NCI-H2171 treated with DMSO at 0.1 percent for 48 hours (cell line): ENCODE data around the gene CILP2.

ENCODE experiments used
- DNase-seq: peaks from one replicate; lab custom pipeline; 2025; lab: John Stamatoyannopoulos, UW

CILP2 gene

DNA sequence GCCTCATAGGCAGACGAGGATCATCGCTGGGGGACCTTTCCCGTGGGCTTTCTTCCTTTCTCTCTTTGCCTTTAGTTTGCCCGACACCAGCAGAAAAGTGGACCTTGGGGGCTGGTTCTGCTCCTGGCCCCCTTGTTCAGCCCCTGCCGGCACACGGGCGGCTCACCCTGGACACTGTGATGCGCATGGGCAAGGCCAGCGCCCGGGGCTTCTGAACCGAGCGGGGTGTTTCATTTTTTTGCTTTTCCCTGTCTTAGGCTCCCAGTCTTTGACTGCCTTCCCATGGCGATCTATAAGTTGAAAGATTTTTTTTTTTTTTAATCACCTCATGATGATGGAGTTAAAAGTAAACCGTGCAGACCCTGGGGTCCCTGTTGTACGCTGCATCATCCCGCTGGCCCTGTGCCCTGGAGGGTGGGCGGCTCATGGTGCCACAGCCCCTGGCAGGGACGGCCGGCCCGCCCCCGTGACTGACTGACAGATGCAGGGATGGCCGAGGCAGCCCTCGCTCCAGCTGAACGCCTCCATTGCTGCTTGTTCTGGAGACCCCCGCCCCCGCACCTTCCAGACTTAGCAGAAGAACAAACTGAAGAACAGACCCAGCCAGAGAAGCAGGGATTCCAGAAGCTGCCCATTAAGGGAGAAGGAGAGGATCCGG is 32.3 kb upstream of the CILP2 start:
- DNase-seq = no peak

DNA sequence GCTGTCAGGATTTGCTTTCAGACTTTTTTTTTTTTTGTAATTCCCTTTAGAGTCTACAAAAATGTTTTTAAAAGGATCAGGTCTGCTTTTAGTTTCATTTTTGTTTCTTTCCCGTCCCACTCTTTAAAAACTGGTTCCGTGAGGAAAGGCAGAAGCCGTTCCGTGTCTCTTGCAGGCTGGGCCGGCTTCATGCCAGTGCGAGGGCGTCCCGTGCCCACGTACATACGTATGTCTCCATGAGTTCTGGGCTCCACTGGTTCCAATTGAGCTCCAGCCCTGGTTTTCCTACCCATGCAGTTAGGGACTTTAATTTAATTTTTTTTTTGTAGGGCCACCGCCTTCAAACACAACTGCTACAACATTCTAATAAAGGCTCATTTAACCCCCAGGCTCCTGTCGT is 31.5 kb upstream of the CILP2 start:
- no peak for DNase-seq

- DNase-seq = no peak
Measured at GRCh38 chr19:19507354-19507753, 30.7 kb upstream of the CILP2 start.

- no peak for DNase-seq
Measured at GRCh38 chr19:19508217-19508616, 29.8 kb upstream of the CILP2 start.

- peak; percentile 8 for DNase-seq
Measured at GRCh38 chr19:19510432-19510831, 27.6 kb upstream of the CILP2 start.

GRCh38 chr19:19513682-19514081 is 24.4 kb upstream of the CILP2 start:
- DNase-seq = no peak

DNA sequence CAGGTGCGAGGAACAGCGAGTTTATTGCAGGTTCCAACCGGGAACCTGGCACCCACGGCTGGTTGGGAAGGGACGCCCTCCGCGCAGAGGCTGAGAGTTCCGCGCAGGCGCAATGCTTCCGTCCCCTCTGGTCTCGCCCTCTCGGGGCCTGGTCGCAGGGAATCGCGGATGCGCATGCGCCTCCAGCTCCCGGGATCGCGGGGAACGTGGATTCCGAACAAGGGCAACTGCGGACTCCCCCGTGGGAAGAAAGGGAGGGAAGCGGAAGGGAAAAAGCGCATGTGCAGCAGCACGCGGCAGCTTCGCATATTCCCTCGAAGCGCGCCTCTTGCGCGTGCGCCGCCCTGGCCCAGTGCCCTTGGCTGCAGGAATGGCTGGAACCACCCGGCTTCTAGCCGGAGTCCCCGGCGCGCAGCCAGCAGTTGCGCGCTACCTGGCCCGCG is 23.8 kb upstream of the CILP2 start:
- no peak for DNase-seq

DNA sequence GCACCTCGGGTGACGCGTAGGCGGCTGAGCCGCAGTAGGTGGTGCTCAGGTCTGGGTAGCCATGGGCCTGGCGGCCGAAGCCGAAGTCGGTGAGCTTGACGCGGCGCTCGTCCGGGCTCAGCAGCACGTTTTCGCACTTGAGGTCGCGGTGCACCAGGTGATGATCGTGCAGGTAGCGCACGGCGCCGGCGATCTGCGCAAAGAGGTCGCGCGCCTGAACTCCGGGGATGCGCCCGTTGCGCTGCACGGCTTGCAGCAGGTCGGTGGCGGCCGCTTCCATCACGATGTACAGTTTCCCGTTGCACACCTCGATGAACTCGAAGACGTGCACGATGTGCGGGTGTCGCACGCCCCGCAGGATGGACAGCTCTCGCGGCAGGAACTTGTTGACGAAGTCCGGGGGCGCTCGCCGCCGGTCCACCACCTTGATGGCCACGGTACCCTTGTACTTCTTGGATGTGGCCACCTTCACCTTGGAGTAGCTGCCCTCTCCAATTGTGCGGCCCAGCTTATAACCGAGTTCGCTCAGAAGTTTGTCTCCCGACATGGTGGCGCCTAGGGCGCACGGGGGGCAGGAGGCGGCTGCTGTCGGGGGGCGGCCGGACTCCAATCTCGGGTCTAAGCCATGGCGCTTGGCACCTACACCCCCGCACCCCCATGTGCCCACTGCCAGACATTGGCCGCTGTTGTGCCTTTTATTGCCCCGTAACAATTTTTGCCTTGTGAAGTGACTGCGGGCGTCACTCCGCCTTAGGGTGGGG is 23.0 kb upstream of the CILP2 start, which contains the start of gene TSSK6:
Gene TSSK6, minus strand, starts transcription at position 668 of the 761 bp plus-strand sequence. Its CDS starts 121 bp downstream, at position 547.
- no peak for DNase-seq

GRCh38 chr19:19515642-19516519 is 22.2 kb upstream of the CILP2 start, which contains the start of gene NDUFA13:
Gene NDUFA13, plus strand, starts transcription at chr19:19516225. Its CDS starts 14 bp downstream, at chr19:19516239.
- DNase-seq = peak; percentile 85

DNA sequence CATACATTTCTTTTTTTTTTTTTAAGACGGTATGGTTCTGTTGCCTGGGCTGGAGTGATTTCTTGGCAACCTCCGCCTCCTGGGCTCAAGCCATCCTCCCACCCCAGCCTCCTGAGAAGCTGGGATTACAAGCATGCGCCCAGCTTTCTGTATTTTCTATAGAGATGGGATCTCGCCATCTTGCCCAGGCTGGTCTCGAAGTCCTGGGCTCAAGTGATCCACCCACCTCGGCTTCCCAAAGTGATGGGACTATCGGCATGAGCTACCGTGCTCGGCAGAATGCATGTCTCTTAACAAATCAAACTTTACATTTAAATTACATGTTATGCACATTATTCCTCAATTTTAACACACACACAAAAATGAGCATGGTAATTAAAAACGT is 20.8 kb upstream of the CILP2 start:
- DNase-seq = no peak

DNA sequence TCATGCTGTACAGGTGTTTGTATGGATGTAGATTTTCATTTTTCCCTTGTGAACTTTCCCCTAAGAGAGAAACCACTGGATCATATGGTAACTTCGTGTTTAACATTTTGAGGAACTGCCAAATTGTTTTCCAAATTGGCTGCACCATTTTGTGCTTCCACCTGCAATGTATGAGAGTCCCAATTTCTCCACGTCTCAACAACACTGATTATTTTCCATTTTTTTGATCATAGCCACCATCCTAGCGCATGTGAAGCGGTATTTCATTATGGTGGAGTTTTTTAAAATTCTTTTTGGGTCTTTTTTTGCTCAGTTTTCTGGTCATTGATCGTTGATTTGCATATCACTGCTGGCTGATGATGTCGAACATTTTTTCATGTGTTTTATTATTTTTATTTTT is 17.1 kb upstream of the CILP2 start:
- no peak for DNase-seq

DNA sequence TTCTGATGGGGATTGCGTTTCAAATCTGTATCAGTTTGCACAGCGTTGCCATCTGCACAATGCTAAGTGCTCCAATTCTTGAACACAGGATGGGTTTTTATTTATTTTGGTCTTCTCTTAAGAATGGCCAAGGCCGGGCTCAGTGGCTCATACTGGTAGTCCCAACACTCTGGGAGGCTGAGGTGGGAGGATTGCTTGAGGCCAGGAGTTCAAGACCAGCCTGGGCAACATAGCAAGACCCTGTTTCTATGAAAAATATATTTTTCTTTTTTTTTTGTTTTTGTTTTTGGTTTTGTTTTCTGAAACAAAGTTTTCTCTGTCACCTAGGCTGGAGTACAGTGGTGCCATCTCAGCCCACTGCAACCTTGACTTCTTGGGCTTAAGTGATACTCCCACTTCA is 14.9 kb upstream of the CILP2 start:
- no peak for DNase-seq

GRCh38 chr19:19524053-19524452 is 14.0 kb upstream of the CILP2 start:
- DNase-seq = no peak

DNA sequence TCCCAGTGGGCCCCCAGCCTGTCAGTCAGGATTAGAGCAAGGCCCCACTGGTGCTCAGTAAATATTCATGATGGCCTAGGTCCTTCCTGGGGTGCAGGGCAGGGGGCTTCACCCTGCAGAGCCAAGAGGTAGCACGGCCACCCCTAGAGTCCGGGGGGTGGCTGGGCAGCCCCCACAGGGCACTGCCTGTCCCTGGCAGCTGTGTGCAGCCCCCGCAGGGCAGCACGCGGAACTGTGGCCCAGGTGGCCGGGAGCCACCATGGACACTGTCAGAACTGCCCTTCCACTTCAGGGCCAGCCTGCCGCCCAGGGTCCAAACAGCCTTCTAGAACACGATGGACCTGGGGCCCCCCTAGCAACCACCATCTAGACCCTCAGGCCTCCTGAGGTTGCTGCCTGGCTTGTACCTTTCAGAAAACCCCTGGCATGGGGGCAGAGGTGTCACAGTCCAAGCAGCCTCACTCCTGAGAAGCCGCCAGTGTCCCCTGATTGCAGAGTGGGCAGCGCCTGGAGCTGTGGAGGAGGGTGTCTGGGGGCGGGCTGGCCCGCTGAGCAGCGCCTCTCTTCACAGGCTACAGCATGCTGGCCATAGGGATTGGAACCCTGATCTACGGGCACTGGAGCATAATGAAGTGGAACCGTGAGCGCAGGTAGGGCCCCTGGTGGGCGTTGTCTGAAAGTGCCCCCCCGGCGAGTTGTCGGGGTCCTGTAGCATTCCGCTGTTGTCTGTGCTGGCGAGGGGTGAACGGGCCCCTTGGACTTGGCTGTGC is 12.3 kb upstream of the CILP2 start:
- no peak for DNase-seq

DNA sequence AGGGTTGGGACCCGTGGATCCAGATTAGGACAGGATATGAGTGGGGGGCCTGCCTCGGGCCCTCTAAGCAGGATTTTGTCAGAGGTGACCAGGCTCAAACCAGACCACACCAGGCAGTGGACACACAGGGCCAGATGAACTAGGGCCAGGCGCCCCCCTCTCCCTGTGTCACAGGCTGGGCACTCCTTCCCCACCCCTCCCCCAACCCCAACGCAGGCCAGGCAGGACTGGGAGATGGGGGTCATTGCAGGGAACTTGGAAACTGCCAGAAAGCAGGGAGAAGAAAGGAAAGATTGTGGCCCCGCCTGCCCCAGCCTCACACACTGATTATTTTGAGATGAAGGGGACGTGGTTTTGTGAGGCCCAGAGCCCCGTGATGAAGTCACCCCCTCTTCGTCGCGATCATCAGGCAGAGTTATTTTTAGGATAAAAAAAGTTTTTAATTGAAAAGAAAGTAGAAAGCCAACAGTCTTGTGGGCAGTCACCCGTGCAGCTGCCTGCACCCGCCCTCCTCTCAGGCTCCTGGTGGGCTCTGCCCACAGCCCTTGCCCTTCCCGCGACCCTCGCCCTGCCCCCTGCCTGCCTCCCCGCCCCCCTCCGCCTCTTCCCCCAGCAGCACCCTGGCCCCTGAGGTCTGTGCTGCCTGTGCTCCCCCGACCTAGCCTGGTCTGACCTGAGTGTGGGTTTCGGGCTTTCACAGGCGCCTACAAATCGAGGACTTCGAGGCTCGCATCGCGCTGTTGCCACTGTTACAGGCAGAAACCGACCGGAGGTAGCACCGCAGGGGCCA is 11.3 kb upstream of the CILP2 start:
- no peak for DNase-seq

DNA sequence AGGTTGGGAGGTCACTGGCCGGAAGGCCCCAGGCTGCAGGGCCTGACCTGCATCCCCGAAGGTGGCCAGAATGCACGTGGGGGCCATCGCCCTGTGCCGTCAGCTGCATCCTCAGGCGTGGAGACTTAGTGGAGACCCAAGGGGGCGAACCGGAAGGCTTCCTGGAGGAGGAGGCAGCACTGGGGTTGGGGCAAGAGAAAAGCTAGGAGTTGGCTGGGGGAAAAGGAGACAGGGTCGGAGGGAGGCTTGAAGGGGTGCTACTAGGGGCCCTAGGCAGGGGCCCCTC is 10.8 kb upstream of the CILP2 start:
- no peak for DNase-seq

DNA sequence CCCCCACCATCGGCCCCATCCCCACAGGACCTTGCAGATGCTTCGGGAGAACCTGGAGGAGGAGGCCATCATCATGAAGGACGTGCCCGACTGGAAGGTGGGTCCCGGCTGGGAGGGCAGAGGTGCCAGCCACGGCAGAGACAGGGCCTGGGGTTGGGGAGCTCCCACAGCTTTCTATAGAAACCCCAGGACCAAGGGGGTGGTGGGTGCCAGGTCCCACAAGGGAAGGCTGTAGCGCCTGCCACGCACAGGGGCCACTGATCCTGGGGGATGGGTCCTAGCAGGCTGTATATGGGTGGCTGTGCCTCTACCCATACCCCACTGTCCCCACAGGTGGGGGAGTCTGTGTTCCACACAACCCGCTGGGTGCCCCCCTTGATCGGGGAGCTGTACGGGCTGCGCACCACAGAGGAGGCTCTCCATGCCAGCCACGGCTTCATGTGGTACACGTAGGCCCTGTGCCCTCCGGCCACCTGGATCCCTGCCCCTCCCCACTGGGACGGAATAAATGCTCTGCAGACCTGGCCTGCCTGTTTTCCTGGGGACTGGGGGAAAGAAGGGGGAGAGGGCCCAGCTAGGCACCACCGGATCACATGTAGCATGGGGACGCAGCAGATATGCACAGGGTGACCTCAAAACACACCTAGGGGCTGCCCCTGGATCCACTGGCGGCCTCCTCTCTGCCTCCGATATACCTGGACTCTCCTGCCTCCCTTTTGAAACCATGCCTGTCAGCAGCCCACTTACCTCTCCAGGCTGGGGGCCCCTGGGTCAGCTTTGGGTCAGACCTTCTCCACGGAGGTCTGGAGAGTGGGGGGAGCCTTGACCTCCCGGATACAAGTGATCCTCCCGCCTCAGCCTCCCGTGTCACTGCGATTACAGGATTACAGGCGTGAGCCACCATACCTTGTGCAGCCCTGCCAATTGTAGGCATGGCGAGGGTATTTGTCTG is 10.1 kb upstream of the CILP2 start:
- no peak for DNase-seq

DNA sequence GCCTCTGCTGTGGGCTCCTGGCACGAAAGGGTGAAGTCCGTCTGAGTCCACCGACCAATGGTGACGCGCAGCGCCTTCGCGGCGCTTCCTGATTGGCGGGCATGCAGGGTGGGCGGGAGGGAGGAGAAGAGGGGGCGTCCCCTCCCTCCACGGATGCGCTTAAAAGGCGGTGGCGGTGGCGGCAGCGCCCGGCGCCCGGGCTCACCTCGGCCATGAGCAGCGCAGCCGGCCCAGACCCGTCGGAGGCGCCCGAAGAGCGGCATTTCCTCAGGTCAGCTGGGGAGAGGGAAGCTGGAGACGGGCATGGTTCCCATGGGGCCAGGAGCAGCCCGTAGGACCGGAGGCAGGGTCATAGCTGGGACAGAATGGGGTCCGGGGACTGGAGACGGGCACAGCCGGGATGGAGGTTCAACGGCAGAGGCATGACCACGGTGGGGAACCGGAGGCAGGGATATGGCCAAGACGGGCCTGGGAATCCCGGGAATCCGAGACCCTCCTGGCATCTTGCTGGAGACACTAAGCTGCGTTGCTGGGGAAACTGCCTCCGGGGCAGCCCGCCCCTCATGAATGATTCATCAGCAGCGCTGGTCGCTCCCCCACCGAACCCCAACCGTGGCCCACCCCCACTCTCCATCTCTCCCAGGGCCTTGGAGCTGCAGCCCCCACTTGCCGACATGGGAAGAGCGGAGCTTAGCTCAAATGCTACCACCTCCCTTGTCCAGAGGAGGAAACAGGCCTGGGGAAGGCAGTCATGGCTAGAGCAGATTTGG is 9.2 kb upstream of the CILP2 start, which contains the start of gene YJEFN3:
Gene YJEFN3, plus strand, starts transcription at position 191 of the 770 bp plus-strand sequence. Its CDS starts 22 bp downstream, at position 213.
- DNase-seq = no peak
